K562 (cell line): ENCODE results near the gene USP48. TPM values are rescaled to one million over a fixed set of nuclear protein-coding genes. Genes with fewer than 3 reads are reported as not detected.

Source experiments
- CBX3 ChIP-seq, 2 experiments: IDR thresholded peaks; 1 replicate in 1 of 2; 2 replicates in 1 of 2; pipeline ENCODE4 v1.6.1; 2012; ENCODE audit warnings: inconsistent platforms in 2 of 2, low read length in 2 of 2, borderline replicate concordance in 1 of 2, control low read depth in 1 of 2
- GMEB1 ChIP-seq: fragments of 250-450 bp; sonication (Bioruptor Pico); IDR thresholded peaks from 2 replicates; pipeline ENCODE4 v1.4.0; 2020; ENCODE audit warnings: mild to moderate bottlenecking
- HDGF ChIP-seq: fragments of 450-650 bp; IDR thresholded peaks from 2 replicates; pipeline ENCODE4 v1.6.1; 2016
- HOMEZ ChIP-seq: fragments of 250-450 bp; sonication (Bioruptor Pico); IDR thresholded peaks from 2 replicates; pipeline ENCODE4 v1.4.0; 2020; ENCODE audit warnings: mild to moderate bottlenecking, moderate library complexity
- L3MBTL2 ChIP-seq: fragments of 450-650 bp; IDR thresholded peaks from 2 replicates; pipeline ENCODE4 v1.6.1; 2016; ENCODE audit warnings: mild to moderate bottlenecking, moderate library complexity
- MCM3 ChIP-seq: fragments of 450-650 bp; IDR thresholded peaks from 2 replicates; pipeline ENCODE4 v1.6.1; 2016
- NR4A1 ChIP-seq, 2 experiments: fragments of 250-450 bp in 1 of 2; fragments of 450-650 bp in 1 of 2; sonication (Bioruptor Pico) in 1 of 2; IDR thresholded peaks; 2 replicates each; pipeline versions ENCODE4 v1.4.0 to v1.6.1; 2016 to 2020; ENCODE audit warnings: mild to moderate bottlenecking in 2 of 2, missing compliant biosample characterization in 1 of 2, missing genetic modification characterization in 1 of 2, moderate library complexity in 1 of 2
- PCBP1 ChIP-seq: fragments of 200-400 bp; formaldehyde crosslinking; IDR thresholded peaks from 2 replicates; pipeline ENCODE4 v1.6.1; 2018; ENCODE audit warnings: mild to moderate bottlenecking, low read depth, low read length; ENCODE audit not compliant: poor library complexity, severe bottlenecking
- POLR3A ChIP-seq: IDR thresholded peaks from 2 replicates; pipeline ENCODE4 v1.6.1; 2011; ENCODE audit warnings: borderline replicate concordance, mild to moderate bottlenecking, moderate library complexity; ENCODE audit not compliant: insufficient read length, insufficient read depth; ENCODE audit errors: extremely low read depth
- RB1 ChIP-seq: fragments of 450-650 bp; IDR thresholded peaks from 2 replicates; pipeline ENCODE4 v1.6.1; 2017; ENCODE audit warnings: low read depth, mild to moderate bottlenecking
- SREBF2 ChIP-seq: sonication (generic); formaldehyde crosslinking; IDR thresholded peaks from 2 replicates; pipeline ENCODE4 v1.4.0; 2020; ENCODE audit warnings: mild to moderate bottlenecking, missing genetic modification reagents
- ZBTB40 ChIP-seq, 2 experiments: fragments of 450-650 bp in 1 of 2; sonication (generic) in 1 of 2; formaldehyde crosslinking in 1 of 2; IDR thresholded peaks; 2 replicates each; pipeline versions ENCODE4 v1.7.1 to v1.9.0; 2016 to 2022; ENCODE audit warnings: inconsistent platforms in 1 of 2, mild to moderate bottlenecking in 1 of 2, missing genetic modification reagents in 1 of 2
- ZNF551 ChIP-seq: fragments of 250-450 bp; sonication (Bioruptor Pico); IDR thresholded peaks from 2 replicates; pipeline ENCODE4 v1.5.0; 2021; ENCODE audit warnings: mild to moderate bottlenecking, moderate library complexity
- polyA plus RNA-seq, 8 experiments: library from polyadenylated mRNA; depleted of rRNA in 4 of 8; stranded (reverse) in 5 of 8; unstranded in 3 of 8; fragments of >200 nt; fragmentation: Nextera tagmentation in 2 of 8; fragmentation: Illumina TruSeq in 1 of 8; extraction: Ambion mirVana in 2 of 8; extraction: Trizol in 1 of 8; gene quantifications; 2 replicates each; pipeline versions ENCODE4 v1.2.1 to v1.2.3, GENCODE V29; 2011 to 2014; ENCODE audit warnings: inconsistent platforms in 1 of 8, missing spikeins in 1 of 8
- total RNA-seq, 7 experiments: library from RNA; depleted of rRNA in 6 of 7; stranded (reverse); fragments of >200 nt in 6 of 7; fragmentation: Illumina TruSeq in 2 of 7; extraction: Trizol in 2 of 7; gene quantifications; 2 replicates each; pipeline versions ENCODE4 v1.2.1 to v1.2.3, GENCODE V29; 2011 to 2021; ENCODE audit warnings: low replicate concordance in 1 of 7

Gene USP48
- total and polyA plus RNA-seq, 9 of the 15 experiments (the other 6 are each of a cell fraction or from before 2014, with no cell fraction given): 23.3 to 123 (median 106) TPM

GRCh38 chr1:21651214-21652042 lies 131.5 kb downstream of the USP48 start (continued):
- TF ChIP-seq HOMEZ (CRISPR knock-in tag) (0 out of 2 replicates have a peak, but pooled peaks have one; percentile 52), HDGF (peak; percentile 80; the same call in 1 of the 2 replicates), L3MBTL2 (peak; percentile 25; the same call in 1 of the 2 replicates), CBX3 (IDR thresholded peaks at IDR 0.05; ENCODE audit: borderline replicate concordance in 1 of 2, low read length in 2 of 2) (no peak), MCM3 (no peak), SREBF2 (CRISPR knock-in tag) (no peak), GMEB1 (CRISPR knock-in tag) (peak; percentile 44; the same call in 1 of the 2 replicates), ZBTB40 (IDR thresholded peaks at IDR 0.05) (no peak; the same call in 1 of the 2 replicates), ZBTB40 (CRISPR knock-in tag; IDR thresholded peaks at IDR 0.05) (no peak), RB1 (peak; percentile 91), POLR3A (no peak), NR4A1 (CRISPR knock-in tag; IDR thresholded peaks at IDR 0.05) (no peak), NR4A1 (tag; IDR thresholded peaks at IDR 0.05) (no peak), ZNF551 (CRISPR knock-in tag) (no peak), PCBP1 (no peak)
